Gastrocnemius medialis (tissue), 4 donors: Measurements from ENCODE around the gene CASZ1. TPM values are rescaled to one million over a fixed set of nuclear protein-coding genes. Genes with fewer than 3 reads are reported as not detected.
A peak's percentile ranks its signal among the peaks of the same experiment; 100 is the strongest.

ENCODE experiments used
- ATAC-seq, 2 donors: fragments of 150-250 bp; one replicate each; pipeline ENCODE4 v1.9.1; 2016
- DNase-seq, 2 donors: peaks; one replicate each; pipeline ENCODE4 v3.0.0-alpha.2; 2019
- H3K27ac ChIP-seq, 4 donors: fragments of 200-600 bp; sonication (generic); 1 replicate in 1 of 4; 2 replicates in 3 of 4; pipeline ENCODE4 v1.5.1; 2016 to 2018; ENCODE audit warnings: mild to moderate bottlenecking in 2 of 4, moderate library complexity in 1 of 4
- H3K27me3 ChIP-seq, 3 donors: fragments of 200-600 bp; sonication (generic) in 2 of 3; 1 replicate in 1 of 3; 2 replicates in 2 of 3; pipeline versions ENCODE4 v1.5.1 to v1.6.0; 2016 to 2019; ENCODE audit warnings: mild to moderate bottlenecking in 1 of 3, moderate library complexity in 1 of 3
- H3K36me3 ChIP-seq, 2 donors: fragments of 200-600 bp; sonication (generic) in 1 of 2; one replicate each; pipeline ENCODE4 v1.5.1; 2017 to 2018
- H3K4me1 ChIP-seq, 2 donors: fragments of 200-600 bp; sonication (generic) in 1 of 2; one replicate each; pipeline ENCODE4 v1.5.1; 2016 to 2017; ENCODE audit warnings: mild to moderate bottlenecking in 2 of 2
- H3K4me3 ChIP-seq, 4 donors: fragments of 200-600 bp; sonication (generic) in 3 of 4; 1 replicate in 1 of 4; 2 replicates in 3 of 4; pipeline ENCODE4 v1.5.1; 2016 to 2019; ENCODE audit warnings: mild to moderate bottlenecking in 2 of 4
- H3K9me3 ChIP-seq, 3 donors: fragments of 200-600 bp; sonication (generic) in 2 of 3; 1 replicate in 1 of 3; 2 replicates in 2 of 3; pipeline ENCODE4 v1.5.1; 2016 to 2019
- POLR2A ChIP-seq, 2 donors: fragments of 450-650 bp; IDR thresholded peaks; one replicate each; pipeline ENCODE4 v1.6.1; 2017; ENCODE audit warnings: antibody characterized with exemption in 2 of 2, mild to moderate bottlenecking in 2 of 2, moderate library complexity in 2 of 2
- in situ Hi-C, 4 donors: fragments of 200-750 bp; cut with MboI; loops; one replicate each; pipeline versions ENCODE4 v1.15.0 to v1.8.0; 2017; ENCODE audit warnings: low sequenced_read_pairs in 4 of 4
- intact Hi-C: fragments of 100-400 bp; cut with DNase I; formaldehyde crosslinking; loops from one replicate; pipeline ENCODE4 v1.15.1; 2023; ENCODE audit warnings: low total_unique reads
- total RNA-seq, 4 donors: library from RNA; depleted of rRNA; stranded (reverse); fragments of >200 nt; gene quantifications; one replicate each; pipeline versions ENCODE4 v1.1.0 to v1.2.3, GENCODE V29; 2016
- TF ChIP-seq, protein P1 (sequence below), 5 experiments: fragments of 450-650 bp in 3 of 5; fragments of 200-600 bp in 2 of 5; sonication (generic) in 2 of 5; IDR thresholded peaks in 4 of 5; conservative IDR thresholded peaks in 1 of 5; 1 replicate in 4 of 5; 2 replicates in 1 of 5; pipeline ENCODE4 v1.5.1; 2016 to 2019; ENCODE audit warnings: antibody characterized with exemption in 5 of 5, mild to moderate bottlenecking in 3 of 5, moderate library complexity in 3 of 5

Gene CASZ1
- total RNA-seq, 4 donors from 2014 or later: 19.1 to 121 (median 80.6) TPM

DNA sequence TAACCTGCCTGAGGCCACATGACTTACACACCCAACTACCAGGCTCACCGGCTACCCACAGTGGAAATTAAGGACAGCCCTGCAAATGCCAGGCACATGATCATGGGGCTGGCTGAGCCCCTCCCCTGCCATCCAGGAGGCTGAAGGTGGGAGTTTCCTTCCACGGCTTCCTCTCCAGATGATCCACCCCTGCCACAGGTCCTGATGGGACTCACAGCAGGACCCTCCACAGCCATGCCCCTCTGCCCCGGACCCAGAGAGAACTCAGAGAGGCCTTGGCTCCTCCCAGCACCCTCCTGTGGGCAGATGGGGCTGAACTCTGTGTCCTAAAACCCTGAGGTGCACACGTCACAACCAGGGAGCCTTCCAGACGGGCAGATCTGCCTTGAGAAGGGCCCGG, 29.1 kb upstream of the CASZ1 start:
- Histone ChIP-seq H3K36me3 (no peaks in the 10 kb centered on the region), H3K27ac (no peak overlapping the region), H3K4me3 (no peak overlapping the region), H3K9me3 (no peaks in the 10 kb centered on the region), H3K4me1 (peaks cover 0 to 9% of the 10 kb centered on the region in 2 donors), H3K27me3 (peaks cover 0 to 3% (median 0%) of the 10 kb centered on the region in 3 donors)
- no peak for ATAC-seq
- DNase-seq: no peak
- intact Hi-C loops: no loop called here
- TF ChIP-seq, protein P1, sequence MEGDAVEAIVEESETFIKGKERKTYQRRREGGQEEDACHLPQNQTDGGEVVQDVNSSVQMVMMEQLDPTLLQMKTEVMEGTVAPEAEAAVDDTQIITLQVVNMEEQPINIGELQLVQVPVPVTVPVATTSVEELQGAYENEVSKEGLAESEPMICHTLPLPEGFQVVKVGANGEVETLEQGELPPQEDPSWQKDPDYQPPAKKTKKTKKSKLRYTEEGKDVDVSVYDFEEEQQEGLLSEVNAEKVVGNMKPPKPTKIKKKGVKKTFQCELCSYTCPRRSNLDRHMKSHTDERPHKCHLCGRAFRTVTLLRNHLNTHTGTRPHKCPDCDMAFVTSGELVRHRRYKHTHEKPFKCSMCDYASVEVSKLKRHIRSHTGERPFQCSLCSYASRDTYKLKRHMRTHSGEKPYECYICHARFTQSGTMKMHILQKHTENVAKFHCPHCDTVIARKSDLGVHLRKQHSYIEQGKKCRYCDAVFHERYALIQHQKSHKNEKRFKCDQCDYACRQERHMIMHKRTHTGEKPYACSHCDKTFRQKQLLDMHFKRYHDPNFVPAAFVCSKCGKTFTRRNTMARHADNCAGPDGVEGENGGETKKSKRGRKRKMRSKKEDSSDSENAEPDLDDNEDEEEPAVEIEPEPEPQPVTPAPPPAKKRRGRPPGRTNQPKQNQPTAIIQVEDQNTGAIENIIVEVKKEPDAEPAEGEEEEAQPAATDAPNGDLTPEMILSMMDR (IDR thresholded peaks at IDR 0.05 in 4 of 5, conservative IDR thresholded peaks at IDR 0.05 in 1 of 5): no peak
- no peak for TF ChIP-seq POLR2A (IDR thresholded peaks at IDR 0.05)
- in situ Hi-C loops: no loop called here

DNA sequence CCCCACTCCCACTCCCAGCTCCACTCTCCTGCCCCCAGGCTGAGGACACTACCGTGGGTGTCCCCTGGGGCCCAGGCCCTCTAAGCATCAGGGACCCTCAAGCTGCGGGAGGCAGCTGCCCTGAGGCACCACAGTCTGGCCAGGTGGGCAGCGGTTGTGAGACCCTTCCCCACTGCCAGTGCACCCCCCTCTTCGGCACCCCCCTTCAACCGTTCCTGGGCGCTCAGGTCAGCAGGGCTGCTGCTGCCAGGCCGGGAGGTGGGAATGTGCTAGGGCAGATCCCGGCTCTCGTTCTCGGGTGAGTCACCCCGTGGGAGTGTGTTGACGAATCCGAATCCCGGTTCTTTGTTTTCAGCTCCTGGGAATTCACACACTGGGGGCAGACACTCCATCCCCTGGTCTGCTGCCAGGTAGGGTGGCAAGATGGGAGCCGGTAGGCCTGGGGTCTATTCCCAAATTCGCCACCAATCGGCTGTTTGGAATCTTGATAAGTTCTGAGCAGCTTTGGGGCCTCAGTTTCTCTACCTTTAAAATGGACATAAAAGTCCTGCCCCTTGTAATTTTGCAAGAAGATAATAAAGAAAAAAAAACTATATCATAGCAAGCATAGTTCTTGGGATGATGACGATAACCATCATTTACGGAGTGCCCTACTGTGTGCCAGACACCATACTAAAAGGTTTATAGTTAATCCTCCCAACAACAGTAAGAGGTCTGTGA, 28.5 kb upstream of the CASZ1 start:
- no peak overlapping the region for H3K27ac ChIP-seq
- in situ Hi-C loops (no loop called here), intact Hi-C loops (no loop called here)
- peaks cover 0 to 8% of the 10 kb centered on the region in 2 donors for H3K4me1 ChIP-seq
- H3K36me3 ChIP-seq: no peaks in the 10 kb centered on the region
- H3K4me3 ChIP-seq: no peak overlapping the region
- TF ChIP-seq POLR2A (IDR thresholded peaks at IDR 0.05): no peak
- TF ChIP-seq, protein P1 (IDR thresholded peaks at IDR 0.05 in 4 of 5, conservative IDR thresholded peaks at IDR 0.05 in 1 of 5): no peak
- H3K9me3 ChIP-seq: no peaks in the 10 kb centered on the region
- no peak for ATAC-seq
- peaks cover 0 to 3% (median 0%) of the 10 kb centered on the region in 3 donors for H3K27me3 ChIP-seq
- no peak for DNase-seq

DNA sequence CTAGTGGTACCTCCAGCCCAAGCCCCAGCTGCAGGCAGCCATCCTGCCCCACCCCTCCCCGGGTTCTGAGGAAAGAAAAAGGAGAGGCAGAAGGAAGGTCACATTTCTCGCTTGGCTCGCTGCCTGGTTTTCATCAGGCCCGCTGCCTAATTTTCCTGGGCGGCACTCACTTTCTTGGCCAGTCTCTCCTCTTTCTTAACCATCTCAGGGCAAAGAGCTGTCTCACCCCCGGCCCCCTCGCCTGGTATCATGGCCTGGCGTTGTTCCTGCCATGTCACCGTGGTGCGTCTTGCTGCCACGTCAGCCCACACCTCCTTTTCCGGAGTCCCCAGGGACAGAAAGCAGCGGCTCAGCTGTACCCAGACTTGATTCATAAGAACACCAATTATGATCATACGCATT, 26.6 kb upstream of the CASZ1 start:
- no peak overlapping the region for H3K27ac ChIP-seq
- no peaks in the 10 kb centered on the region for H3K36me3 ChIP-seq
- TF ChIP-seq POLR2A (IDR thresholded peaks at IDR 0.05): no peak
- TF ChIP-seq, protein P1 (IDR thresholded peaks at IDR 0.05 in 4 of 5, conservative IDR thresholded peaks at IDR 0.05 in 1 of 5): no peak
- peak; percentile 30 to 48 for ATAC-seq
- H3K4me3 ChIP-seq: no peak overlapping the region
- DNase-seq: no peak
- in situ Hi-C loops: no loop called here
- intact Hi-C loops: no loop called here
- H3K27me3 ChIP-seq: peaks cover 0 to 3% (median 0%) of the 10 kb centered on the region in 3 donors
- H3K4me1 ChIP-seq: no peaks in the 10 kb centered on the region
- no peaks in the 10 kb centered on the region for H3K9me3 ChIP-seq

DNA sequence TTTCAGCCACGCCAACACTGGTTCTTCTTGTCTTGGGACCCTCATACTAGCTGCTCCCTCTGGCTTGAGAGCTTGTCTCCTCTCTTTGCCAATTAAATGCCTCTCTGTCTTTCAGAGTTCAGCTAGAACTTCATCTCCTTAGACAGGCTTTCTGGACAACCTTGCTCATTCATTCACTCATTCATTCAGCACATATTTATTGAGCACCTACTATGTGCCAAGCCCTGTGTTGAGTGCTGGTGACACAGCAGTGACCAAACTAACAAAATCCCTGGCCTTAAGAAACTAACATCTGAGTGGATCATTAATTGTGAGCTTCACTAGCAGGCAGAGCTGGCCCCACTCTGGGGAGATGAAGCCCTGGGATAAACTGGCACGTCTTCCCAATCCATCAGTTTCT, 24.9 kb upstream of the CASZ1 start:
- ATAC-seq: no peak
- Histone ChIP-seq H3K27me3 (no peaks in the 10 kb centered on the region), H3K4me3 (no peak overlapping the region), H3K4me1 (no peaks in the 10 kb centered on the region), H3K27ac (no peak overlapping the region), H3K36me3 (no peaks in the 10 kb centered on the region), H3K9me3 (no peaks in the 10 kb centered on the region)
- DNase-seq: no peak
- no peak for TF ChIP-seq POLR2A (IDR thresholded peaks at IDR 0.05)
- in situ Hi-C loops (no loop called here), intact Hi-C loops (no loop called here)

DNA sequence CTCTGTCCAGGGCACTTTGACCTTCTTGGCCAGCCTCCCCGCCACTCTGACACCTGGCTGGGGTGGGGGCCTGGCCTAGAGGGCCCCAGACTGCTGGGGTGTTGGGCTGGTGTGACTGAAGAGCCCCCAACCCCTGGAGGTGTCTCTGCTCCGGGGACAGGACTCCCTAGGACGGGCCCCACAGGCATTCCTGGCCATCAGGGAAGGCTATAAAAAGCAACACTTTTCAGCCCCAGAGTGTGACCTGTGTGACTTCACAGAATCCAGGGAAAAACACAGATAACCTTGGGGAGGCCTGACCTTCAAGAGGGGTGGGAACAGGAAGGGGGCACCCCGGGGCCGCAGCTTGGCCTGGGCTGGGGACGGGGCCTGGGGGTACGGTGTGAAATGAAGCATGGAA, 24.0 kb upstream of the CASZ1 start:
- Histone ChIP-seq H3K4me3 (no peak overlapping the region), H3K27me3 (no peaks in the 10 kb centered on the region), H3K36me3 (no peaks in the 10 kb centered on the region), H3K9me3 (no peaks in the 10 kb centered on the region), H3K27ac (no peak overlapping the region), H3K4me1 (no peaks in the 10 kb centered on the region)
- DNase-seq (no peak), ATAC-seq (no peak)
- in situ Hi-C loops: no loop called here
- no peak for TF ChIP-seq POLR2A (IDR thresholded peaks at IDR 0.05)
- TF ChIP-seq, protein P1 (IDR thresholded peaks at IDR 0.05 in 4 of 5, conservative IDR thresholded peaks at IDR 0.05 in 1 of 5): no peak
- intact Hi-C loops: no loop called here
